UCSD-AML1 (cell line): ENCODE results near the gene EFCAB10.

Source experiments
- DNase-seq: peaks from one replicate; lab custom pipeline; 2025; ENCODE audit not compliant: unreplicated experiment; lab: John Stamatoyannopoulos, UW

Gene EFCAB10

GRCh38 chr7:105581066-105581811 lies at the start of gene EFCAB10:
Gene EFCAB10 (minus strand): TSS chr7:105581493. CDS start chr7:105581463, 30 bp downstream.
- no peak for DNase-seq

- no peak for DNase-seq
These were observed 44.7 kb upstream of the EFCAB10 start for GRCh38 chr7:105625986-105626385.

GRCh38 chr7:105623906-105624305 lies 42.6 kb upstream of the EFCAB10 start:
- DNase-seq = no peak

DNA sequence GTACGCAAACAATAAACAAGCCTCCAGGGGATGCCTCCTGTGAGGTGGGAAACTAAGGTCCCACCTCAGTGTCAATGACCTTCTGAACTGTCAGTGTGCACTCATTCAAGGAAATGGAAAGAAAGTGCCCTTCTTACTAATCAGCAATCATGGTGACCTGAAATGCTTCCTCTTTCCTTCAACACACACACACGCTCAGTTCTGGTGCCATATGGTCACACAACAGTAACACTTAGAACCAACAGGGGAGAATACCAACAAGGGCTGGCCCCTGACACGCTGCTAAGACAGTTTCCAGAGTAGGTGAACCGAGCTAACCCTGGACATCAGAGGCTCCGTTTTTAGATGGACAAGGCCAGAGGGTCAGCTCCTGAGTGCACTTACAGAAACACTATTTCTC lies 42.1 kb upstream of the EFCAB10 start:
- no peak for DNase-seq

- no peak for DNase-seq
These were observed 40.9 kb upstream of the EFCAB10 start for GRCh38 chr7:105622106-105622731.

- no peak for DNase-seq
These were observed 40.3 kb upstream of the EFCAB10 start for GRCh38 chr7:105621617-105622016.

DNA sequence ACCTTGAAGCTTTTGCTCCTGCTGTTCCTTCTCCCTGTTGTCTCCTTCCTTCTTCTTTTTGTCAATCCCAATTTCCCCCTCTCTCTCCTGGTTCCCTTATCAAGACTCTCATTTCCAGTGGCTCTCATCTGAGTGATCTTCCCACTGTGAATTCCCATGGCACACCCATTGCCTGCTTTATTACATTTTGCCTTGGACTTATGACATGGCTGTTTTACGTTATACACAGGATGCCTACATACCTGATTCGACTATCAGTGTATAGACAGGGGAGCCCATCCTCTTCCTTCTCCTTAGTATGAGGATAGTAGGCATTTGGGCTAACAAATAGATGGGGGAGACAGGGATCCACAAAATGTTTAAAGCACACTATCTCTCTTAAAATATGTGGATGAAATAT lies 39.9 kb upstream of the EFCAB10 start:
- DNase-seq = no peak

- DNase-seq = no peak
These were observed 38.3 kb upstream of the EFCAB10 start for GRCh38 chr7:105619590-105619989.

- no peak for DNase-seq
These were observed 36.7 kb upstream of the EFCAB10 start for GRCh38 chr7:105618016-105618296.

GRCh38 chr7:105617280-105618015 lies 36.2 kb upstream of the EFCAB10 start:
- DNase-seq = no peak

DNA sequence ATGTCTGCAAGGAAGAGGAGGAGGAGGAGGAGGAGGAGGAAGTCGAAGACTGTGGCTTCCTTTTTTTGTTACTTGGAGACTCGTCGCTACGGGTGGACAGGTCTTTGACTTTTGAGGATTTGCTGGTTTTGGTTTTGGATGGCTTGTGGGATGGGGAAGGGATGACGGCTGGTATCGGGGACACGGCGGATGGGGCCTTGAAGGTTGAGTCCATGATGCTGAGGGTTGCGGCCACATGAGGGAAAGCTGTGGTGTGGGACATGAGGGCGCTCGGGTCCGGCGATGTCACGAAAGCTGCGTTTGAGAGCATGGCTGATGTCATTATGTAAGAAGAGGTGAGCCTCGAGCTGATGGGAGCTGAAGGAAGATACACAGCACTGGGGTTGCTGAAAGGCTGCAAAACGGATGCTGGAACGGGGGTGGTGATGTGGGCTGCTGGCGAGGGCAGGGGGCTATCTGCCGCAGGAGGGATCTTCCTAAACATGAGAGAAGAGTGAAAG lies 33.1 kb upstream of the EFCAB10 start:
- DNase-seq = no peak

DNA sequence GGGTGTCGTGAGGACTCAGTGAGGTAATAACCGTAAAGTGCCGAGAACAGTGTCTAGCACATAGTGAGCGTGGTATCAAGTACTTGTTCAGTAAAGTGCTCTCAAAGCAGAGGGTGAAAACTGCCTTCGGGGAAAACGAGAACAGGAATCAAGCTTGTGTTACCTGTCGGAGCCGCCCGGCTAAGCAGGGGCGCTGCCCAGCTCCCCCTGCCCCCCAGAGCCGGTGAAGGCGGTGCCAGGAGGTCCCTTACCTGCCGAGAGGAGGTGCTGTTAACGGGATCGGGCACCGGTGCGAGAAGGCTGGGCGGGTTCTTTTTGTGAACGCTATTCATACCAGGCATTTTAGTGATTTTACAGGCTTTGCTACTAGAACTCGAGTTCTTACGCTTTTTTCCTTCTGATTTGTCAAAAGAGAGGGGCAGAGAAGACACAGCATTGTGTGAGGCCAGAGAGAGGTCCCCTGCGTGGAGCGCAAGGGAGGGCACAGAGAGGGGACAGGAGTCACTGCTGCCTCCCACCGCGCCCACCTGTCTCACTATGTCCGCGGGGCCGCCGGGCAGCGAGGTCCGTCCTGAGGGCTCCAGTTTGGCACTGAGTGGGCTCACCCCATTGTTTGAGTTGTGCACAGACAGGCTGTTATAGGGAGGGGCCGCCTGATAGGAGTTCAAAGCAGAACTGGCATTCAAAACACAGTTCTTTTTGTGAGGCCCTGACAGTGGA lies 32.5 kb upstream of the EFCAB10 start:
- no peak for DNase-seq

GRCh38 chr7:105612806-105613205 lies 31.5 kb upstream of the EFCAB10 start:
- DNase-seq = no peak

DNA sequence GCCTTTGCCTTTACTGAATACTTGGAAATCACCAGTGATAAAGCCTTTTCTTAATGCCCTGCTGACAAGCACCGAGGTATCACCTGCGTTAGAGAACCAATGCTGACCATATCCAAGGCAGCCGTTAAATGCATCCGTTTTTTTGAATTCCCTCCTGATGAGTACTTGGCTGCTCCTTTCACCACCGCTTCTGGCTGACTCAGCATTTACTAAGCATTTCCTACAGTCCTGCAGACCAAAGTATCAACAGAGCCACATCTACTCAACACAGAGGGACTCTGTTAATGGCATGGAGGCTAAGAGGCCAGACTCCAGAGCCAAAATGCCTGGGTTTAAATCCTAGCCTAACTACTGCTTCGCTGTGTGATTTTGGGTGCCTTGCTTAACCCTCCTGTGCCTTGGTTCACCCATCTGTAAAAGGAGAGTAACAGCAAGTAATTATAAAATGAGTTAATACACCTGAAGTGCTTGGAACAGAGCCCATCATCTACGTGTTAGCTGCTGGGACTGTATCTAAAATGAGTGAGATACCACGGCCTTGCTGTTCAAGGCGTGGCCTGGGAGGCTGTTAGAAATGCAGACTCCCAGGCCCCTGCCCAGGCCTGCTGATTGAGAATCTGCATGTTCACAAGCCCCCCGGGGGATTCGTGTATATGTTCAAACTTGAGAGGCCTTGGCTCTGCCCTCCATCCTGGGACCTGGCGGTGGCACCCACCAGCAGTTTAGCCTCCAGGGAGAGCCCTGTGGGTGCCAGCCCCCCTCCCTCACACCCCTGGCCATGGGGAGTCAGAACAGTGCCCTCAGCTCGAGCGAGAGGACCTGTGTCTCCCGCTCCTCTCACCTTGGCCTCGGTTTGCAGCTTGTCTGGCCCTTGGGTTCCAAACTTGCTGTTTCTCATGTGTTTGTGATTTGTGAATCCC lies 30.8 kb upstream of the EFCAB10 start:
- DNase-seq = no peak

DNA sequence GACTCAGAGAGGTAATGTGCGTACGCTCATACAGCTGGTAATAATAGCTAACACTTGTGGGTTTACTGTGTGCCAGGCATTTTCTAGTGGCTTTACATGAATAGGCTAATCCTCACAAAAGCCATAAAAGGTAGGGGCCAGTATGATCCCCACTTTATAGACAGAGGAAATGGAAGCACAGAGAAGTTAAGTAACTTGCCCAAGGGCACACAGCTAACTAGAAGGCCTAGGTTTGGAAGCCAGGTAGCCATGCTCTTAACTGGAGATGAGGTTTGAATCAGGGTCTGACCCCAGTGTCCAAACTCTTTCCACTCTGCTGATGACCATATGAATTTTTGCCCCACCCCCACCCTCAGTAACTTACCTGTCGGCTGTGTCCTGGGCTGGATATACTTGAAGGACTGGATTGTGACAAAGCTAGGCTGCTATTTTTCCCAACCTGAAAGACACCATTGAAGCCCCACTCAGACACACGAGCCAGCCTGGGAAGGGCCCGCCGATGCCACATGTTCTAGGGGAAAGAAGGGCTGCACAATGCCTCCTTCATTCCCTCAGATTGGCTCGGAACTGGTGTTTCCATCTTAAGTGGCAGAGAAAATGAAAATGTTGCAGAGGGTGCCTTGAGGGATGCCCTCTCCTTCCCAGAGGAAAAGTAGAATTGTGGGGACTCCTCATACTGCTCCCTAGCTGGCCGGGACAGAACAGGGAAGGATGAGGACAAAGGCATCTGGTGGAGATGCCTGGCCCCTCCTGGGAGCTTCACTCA lies 29.1 kb upstream of the EFCAB10 start:
- no peak for DNase-seq

DNA sequence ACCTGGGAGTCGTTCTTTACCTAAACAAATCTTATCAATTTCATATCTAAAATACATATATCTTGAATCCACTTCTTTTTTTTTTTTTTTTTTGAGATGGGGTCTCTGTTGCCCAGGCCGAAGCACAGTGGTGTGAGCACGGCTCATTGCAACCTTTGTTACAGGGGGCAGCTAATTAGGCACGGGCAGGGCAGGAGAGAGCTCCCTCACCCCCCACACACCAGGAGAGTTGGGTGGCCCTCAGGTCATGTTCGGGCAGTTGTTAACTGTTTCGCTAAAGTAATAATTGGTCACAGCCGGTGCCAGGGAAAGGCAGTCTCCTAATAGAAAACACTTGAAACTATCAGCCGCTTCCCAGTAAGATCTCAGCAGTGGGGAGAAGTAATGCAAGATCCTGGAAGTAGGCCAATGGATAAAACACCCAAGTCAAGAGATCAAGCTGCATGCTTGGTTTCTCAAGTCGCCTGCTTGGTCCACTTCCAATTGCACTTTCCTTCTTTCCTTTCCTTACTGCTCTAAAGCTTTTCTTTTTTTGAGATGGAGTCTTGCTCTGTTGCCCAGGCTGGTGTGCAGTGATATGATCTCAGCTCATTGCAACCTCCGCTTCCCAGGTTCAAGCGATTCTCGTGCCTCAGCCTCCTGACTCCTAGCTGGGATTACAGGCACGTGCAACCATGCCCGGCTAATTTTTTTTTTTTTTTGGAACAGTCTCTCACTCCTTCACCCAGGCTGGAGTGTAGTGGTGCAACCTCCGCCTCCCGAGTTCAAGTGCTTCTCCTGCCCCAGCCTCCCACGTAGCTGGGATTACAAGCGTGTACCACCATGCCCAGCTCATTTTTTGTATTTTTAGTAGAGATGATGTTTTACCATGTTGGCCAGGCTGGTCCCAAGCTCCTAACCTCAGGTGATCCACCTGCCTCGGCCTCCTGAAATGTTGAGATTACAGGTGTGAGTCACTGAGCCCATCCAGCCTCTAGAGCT lies 21.3 kb upstream of the EFCAB10 start:
- DNase-seq = no peak

GRCh38 chr7:105600720-105601550 lies 19.6 kb upstream of the EFCAB10 start:
- no peak for DNase-seq

- DNase-seq = no peak
These were observed 18.3 kb upstream of the EFCAB10 start for GRCh38 chr7:105599551-105599950.
